RWPE2 (cell line): ENCODE results near the gene ZPBP2.

Source experiments
- ATAC-seq: fragments of 200-7000 bp; cut with Tn5 transposase; 3 replicates; pipeline ENCODE4 v1.9.1; 2021; ENCODE audit warnings: low read depth
- DNase-seq: peaks from one replicate; pipeline ENCODE4 v3.0.0-alpha.2; 2020; ENCODE audit warnings: low spot score
- H3K27ac ChIP-seq: fragments of 450-650 bp; 2 replicates; pipeline ENCODE4 v1.5.1; 2017; ENCODE audit warnings: mild to moderate bottlenecking; ENCODE audit not compliant: poor library complexity, severe bottlenecking
- H3K27me3 ChIP-seq: fragments of 250-450 bp; sonication (Bioruptor Pico); 2 replicates; pipeline ENCODE4 v1.5.1; 2021; ENCODE audit warnings: mild to moderate bottlenecking, moderate library complexity; ENCODE audit not compliant: insufficient read depth, poor library complexity, severe bottlenecking
- H3K36me3 ChIP-seq: fragments of 250-450 bp; sonication (Bioruptor Pico); 2 replicates; pipeline ENCODE4 v1.5.1; 2020; ENCODE audit warnings: low read depth, mild to moderate bottlenecking, moderate library complexity
- H3K4me1 ChIP-seq: fragments of 250-450 bp; sonication (Bioruptor Pico); 2 replicates; pipeline ENCODE4 v1.5.1; 2021; ENCODE audit warnings: mild to moderate bottlenecking, moderate library complexity; ENCODE audit not compliant: insufficient read depth, poor library complexity, severe bottlenecking
- H3K4me3 ChIP-seq: fragments of 250-450 bp; sonication (Bioruptor Pico); 2 replicates; pipeline ENCODE4 v1.5.1; 2021; ENCODE audit warnings: mild to moderate bottlenecking, moderate library complexity; ENCODE audit not compliant: severe bottlenecking
- H3K9me3 ChIP-seq: fragments of 250-450 bp; sonication (Bioruptor Pico); 2 replicates; pipeline ENCODE4 v1.5.1; 2021; ENCODE audit warnings: mild to moderate bottlenecking, moderate library complexity; ENCODE audit not compliant: severe bottlenecking
- TF ChIP-seq, protein P1 (sequence below): fragments of 450-650 bp; IDR thresholded peaks from one replicate; pipeline ENCODE4 v1.5.1; 2017; ENCODE audit warnings: mild to moderate bottlenecking, moderate library complexity; ENCODE audit not compliant: poor library complexity, severe bottlenecking

Gene ZPBP2

DNA sequence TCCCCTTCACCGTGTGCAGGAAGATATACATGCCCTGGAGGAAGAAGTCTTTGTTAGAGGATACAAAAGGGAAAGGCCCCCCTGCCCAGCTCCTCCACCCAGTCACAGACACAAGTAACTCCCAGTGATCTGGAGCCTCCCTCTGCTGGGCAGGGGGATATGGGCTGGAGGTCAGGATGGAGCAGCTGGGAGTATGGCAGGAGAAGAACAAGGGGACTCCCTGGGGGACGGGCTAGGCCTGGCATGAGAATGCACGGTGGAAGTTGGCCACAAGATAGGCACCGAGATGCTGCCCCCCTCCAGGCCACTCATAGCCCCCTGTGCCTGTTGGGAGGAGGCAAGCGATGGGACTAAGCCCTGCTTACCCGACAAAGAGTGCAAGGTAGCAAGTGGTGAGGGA, 55.2 kb downstream of the ZPBP2 start:
- Histone ChIP-seq H3K36me3 (peaks cover 20% of the 10 kb centered on the region), H3K27me3 (no peaks in the 10 kb centered on the region), H3K4me1 (peaks cover 3% of the 10 kb centered on the region), H3K9me3 (no peaks in the 10 kb centered on the region), H3K4me3 (no peak overlapping the region), H3K27ac (no peak overlapping the region)
- TF ChIP-seq, protein P1, sequence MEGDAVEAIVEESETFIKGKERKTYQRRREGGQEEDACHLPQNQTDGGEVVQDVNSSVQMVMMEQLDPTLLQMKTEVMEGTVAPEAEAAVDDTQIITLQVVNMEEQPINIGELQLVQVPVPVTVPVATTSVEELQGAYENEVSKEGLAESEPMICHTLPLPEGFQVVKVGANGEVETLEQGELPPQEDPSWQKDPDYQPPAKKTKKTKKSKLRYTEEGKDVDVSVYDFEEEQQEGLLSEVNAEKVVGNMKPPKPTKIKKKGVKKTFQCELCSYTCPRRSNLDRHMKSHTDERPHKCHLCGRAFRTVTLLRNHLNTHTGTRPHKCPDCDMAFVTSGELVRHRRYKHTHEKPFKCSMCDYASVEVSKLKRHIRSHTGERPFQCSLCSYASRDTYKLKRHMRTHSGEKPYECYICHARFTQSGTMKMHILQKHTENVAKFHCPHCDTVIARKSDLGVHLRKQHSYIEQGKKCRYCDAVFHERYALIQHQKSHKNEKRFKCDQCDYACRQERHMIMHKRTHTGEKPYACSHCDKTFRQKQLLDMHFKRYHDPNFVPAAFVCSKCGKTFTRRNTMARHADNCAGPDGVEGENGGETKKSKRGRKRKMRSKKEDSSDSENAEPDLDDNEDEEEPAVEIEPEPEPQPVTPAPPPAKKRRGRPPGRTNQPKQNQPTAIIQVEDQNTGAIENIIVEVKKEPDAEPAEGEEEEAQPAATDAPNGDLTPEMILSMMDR, result no peak
- DNase-seq, result no peak
- no peak for ATAC-seq

DNA sequence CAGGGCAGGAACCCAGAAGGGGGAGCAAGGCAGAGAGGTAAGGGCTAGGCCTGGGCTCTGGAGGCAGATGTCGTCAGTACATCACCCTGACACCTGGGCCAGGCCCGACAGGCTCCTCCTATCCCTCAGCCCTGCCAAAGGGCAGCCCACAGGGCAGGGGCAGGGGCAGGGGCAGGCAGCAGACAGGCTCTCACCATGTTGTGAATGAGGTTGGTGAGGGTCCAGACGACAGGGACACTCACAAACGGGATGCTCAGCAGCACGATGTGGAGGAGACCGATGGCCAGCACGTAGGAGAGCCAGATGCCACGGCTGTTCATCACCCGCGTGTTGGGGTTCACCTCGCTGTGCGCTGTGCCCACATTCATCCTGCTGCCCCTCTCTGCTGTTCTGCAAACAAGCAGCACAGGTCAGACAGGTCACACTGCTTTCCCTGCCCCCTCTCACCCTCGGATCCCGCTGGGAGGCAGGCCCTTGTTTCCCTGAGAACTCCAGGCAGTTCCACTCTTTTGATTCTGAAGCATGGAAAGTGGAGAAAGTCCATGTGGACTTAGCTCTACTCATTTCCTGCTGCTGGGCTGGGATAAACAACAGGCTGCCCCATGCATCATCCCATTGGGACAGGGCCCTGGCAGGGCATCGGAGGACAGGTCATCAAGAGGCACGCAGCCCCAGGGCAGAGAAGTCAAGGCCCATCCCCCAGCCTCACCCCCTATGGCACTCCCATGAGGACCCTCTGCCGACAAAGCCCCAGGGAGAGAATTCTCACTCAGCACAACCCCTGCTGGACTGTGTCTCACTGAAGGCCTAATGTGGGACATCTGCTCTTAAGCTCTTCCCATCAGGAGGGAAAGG, 56.1 kb downstream of the ZPBP2 start:
- no peaks in the 10 kb centered on the region for H3K27me3 ChIP-seq
- H3K4me3 ChIP-seq, result no peak overlapping the region
- TF ChIP-seq, protein P1, result no peak
- H3K9me3 ChIP-seq, result no peaks in the 10 kb centered on the region
- no peak overlapping the region for H3K27ac ChIP-seq
- H3K4me1 ChIP-seq, result peaks cover 11% of the 10 kb centered on the region
- DNase-seq, result no peak
- ATAC-seq, result no peak
- peaks cover 20% of the 10 kb centered on the region for H3K36me3 ChIP-seq

DNA sequence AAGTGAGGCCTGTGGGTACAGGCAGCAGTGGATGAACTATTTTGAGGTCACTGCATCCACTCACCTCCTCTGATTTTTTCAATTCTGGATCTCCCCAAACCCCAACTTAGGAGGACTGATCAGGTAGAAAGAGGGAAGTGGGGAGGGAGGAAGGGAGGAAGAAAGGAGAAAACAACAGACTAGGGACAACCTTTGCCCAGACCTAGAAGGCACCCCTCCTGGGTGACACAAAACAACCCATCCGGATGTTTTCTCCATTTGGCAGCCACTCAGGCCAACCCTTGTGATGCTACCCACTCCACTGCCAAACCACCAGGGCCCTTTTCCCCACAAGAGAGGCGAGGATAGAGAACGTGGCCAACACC, 56.7 kb downstream of the ZPBP2 start:
- H3K4me1 ChIP-seq, result peaks cover 16% of the 10 kb centered on the region
- no peak overlapping the region for H3K27ac ChIP-seq
- DNase-seq, result no peak
- TF ChIP-seq, protein P1, result no peak
- peaks cover 20% of the 10 kb centered on the region for H3K36me3 ChIP-seq
- ATAC-seq, result no peak
- H3K4me3 ChIP-seq, result no peak overlapping the region
- H3K27me3 ChIP-seq, result no peaks in the 10 kb centered on the region
- H3K9me3 ChIP-seq, result no peaks in the 10 kb centered on the region

DNA sequence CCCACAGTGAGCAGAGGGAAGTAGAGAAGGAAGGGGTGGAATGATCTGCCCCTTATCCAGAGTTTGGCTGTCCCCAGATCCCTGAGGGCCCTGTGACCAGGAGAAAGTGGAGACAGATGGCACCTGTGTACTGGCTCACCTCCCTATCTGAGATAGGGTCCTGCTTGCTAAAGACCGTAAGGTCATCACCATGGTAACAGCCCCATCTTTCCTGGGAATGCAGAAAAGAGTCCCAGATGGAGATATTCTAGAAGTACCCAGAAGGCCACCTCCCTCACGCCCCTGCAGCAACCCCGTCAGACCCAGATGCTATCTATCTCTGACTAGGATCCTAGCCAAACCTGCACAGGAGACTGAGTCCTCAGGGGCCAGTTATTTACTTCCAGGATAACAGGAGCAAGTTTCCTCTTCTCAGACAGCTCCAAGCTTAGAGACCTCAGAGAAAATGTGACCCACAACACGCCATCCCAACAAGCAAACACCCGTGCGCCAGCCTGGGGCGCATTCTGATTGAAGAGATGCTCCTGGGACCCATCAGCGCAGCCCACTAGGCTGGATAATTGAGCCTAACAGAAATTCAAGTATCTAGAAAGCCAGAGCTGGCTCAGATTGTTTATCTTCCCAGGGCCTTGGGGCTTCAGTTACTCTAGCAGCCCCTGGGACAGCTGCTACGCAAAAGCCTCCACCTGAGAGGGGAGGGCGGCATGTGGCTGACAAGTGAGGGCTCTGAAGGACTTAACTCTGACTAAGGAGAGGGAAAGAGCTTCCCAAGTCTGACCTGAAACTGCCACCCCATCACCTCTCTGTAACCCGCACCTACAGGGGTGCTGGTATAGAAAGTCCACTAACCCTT, 57.5 kb downstream of the ZPBP2 start:
- Histone ChIP-seq H3K4me1 (peaks cover 19% of the 10 kb centered on the region), H3K36me3 (peaks cover 20% of the 10 kb centered on the region), H3K9me3 (no peaks in the 10 kb centered on the region), H3K4me3 (no peak overlapping the region), H3K27ac (no peak overlapping the region), H3K27me3 (no peaks in the 10 kb centered on the region)
- no peak for DNase-seq
- TF ChIP-seq, protein P1, result no peak
- ATAC-seq, result no peak
